ENCODE data around the gene SULT1E1.

Gene SULT1E1

GRCh38 chr4:69822198-69822597, 37.7 kb downstream of the SULT1E1 start:
- Histone ChIP-seq H2AFZ (ENCODE audit: low read depth, low read length, severe bottlenecking) (no peak overlapping the region), H3K9ac (ENCODE audit: low read length) (no peak overlapping the region), H3F3A (ENCODE audit: insufficient read depth) (no peaks in the 10 kb centered on the region), H3K79me2 (ENCODE audit: insufficient read depth, low read length) (no peaks in the 10 kb centered on the region), H4K20me1 (ENCODE audit: low read depth, low read length) (no peaks in the 10 kb centered on the region), H3K9me2 (replicated peaks; ENCODE audit: insufficient read depth, low read length) (no peaks in the 10 kb centered on the region), H3K9me3 (ENCODE audit: insufficient read depth, low read length) (no peaks in the 10 kb centered on the region), H3K4me3 (ENCODE audit: insufficient read depth, low read length, poor library complexity, severe bottlenecking) (no peak overlapping the region), H3K27me3 (ENCODE audit: low read length) (no peaks in the 10 kb centered on the region), H3K27ac (ENCODE audit: low read depth, low read length) (no peak overlapping the region), H3K4me2 (ENCODE audit: low read depth, low read length, poor library complexity, severe bottlenecking) (no peak overlapping the region), H3K36me3 (ENCODE audit: low read length) (no peaks in the 10 kb centered on the region)
- TF ChIP-seq CTCF (IDR thresholded peaks at IDR 0.05; ENCODE audit: insufficient read depth, low read length, poor library complexity, severe bottlenecking) (no peak), EZH2phosphoT487 (conservative IDR thresholded peaks at IDR 0.05; ENCODE audit: low read length) (no peak)

DNA sequence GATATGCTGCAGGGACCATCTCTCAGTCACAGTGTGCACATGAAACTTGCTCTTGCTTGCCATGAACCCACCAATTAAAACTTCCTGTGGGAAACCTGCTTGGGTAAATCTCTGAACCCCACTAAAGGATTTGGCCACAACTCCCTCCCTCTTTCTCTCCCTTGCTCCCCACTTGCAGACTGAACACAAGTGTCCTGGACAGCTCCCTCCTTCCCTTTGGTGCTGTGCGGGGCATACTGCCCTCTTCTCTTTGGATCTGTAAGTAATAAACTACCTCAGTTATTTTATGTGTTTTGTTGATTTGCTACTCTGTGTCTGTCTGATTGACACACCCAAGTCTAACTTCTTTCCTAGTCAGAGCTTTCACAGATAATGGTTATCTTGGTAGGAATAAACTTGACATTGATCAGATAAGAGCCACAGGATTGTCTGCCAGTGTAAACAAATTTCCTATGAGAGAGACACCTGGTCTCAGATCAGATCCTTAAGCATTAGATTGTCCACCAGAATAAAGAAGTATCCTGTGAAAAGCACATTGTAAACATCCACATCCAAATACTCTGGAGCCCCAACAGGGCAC, 41.8 kb downstream of the SULT1E1 start:
- Histone ChIP-seq H3K9ac (ENCODE audit: low read length) (no peak overlapping the region), H4K20me1 (ENCODE audit: low read depth, low read length) (no peaks in the 10 kb centered on the region)

DNA sequence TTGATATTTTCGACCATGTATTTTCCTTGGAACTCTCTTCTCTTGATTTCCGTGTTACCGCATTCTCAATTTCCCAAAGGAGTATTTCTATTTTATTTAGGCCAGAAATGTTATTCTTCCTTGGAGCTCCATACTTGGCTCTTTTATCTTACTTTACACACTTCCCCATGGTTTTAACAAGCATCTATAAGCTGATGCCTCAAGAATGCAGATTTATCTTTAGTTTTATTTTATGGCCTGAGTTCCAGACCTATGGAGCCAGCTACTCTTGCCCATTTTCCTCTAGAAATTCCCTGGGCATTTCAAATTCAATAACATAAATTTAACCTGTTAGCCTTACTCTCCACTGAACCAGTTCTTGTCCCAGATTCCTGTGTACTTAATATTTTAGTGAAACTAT, 43.7 kb downstream of the SULT1E1 start:
- H3K4me3 ChIP-seq (ENCODE audit: insufficient read depth, low read length, poor library complexity, severe bottlenecking), result no peak overlapping the region
- no peak for TF ChIP-seq EZH2phosphoT487 (conservative IDR thresholded peaks at IDR 0.05; ENCODE audit: low read length)
- no peak for TF ChIP-seq CTCF (IDR thresholded peaks at IDR 0.05; ENCODE audit: insufficient read depth, low read length, poor library complexity, severe bottlenecking)
- no peak overlapping the region for H3K27ac ChIP-seq (ENCODE audit: low read depth, low read length)
- H3K4me2 ChIP-seq (ENCODE audit: low read depth, low read length, poor library complexity, severe bottlenecking), result no peak overlapping the region
- no peaks in the 10 kb centered on the region for H3F3A ChIP-seq (ENCODE audit: insufficient read depth)
- H4K20me1 ChIP-seq (ENCODE audit: low read depth, low read length), result no peaks in the 10 kb centered on the region
- H2AFZ ChIP-seq (ENCODE audit: low read depth, low read length, severe bottlenecking), result no peak overlapping the region
- H3K36me3 ChIP-seq (ENCODE audit: low read length), result no peaks in the 10 kb centered on the region
- H3K9ac ChIP-seq (ENCODE audit: low read length), result no peak overlapping the region
- no peaks in the 10 kb centered on the region for H3K27me3 ChIP-seq (ENCODE audit: low read length)
- no peaks in the 10 kb centered on the region for H3K9me2 ChIP-seq (replicated peaks; ENCODE audit: insufficient read depth, low read length)
- no peaks in the 10 kb centered on the region for H3K79me2 ChIP-seq (ENCODE audit: insufficient read depth, low read length)
- H3K9me3 ChIP-seq (ENCODE audit: insufficient read depth, low read length), result no peaks in the 10 kb centered on the region

More for the DNA sequence above, 41.8 kb downstream of the SULT1E1 start:
- Histone ChIP-seq H3K36me3 (ENCODE audit: low read length) (no peaks in the 10 kb centered on the region), H3F3A (ENCODE audit: insufficient read depth) (no peaks in the 10 kb centered on the region), H3K27me3 (ENCODE audit: low read length) (no peaks in the 10 kb centered on the region), H2AFZ (ENCODE audit: low read depth, low read length, severe bottlenecking) (no peak overlapping the region), H3K27ac (ENCODE audit: low read depth, low read length) (no peak overlapping the region), H3K9me2 (replicated peaks; ENCODE audit: insufficient read depth, low read length) (no peaks in the 10 kb centered on the region), H3K4me2 (ENCODE audit: low read depth, low read length, poor library complexity, severe bottlenecking) (no peak overlapping the region), H3K9me3 (ENCODE audit: insufficient read depth, low read length) (no peaks in the 10 kb centered on the region), H3K79me2 (ENCODE audit: insufficient read depth, low read length) (no peaks in the 10 kb centered on the region), H3K4me3 (ENCODE audit: insufficient read depth, low read length, poor library complexity, severe bottlenecking) (no peak overlapping the region)
- no peak for TF ChIP-seq EZH2phosphoT487 (conservative IDR thresholded peaks at IDR 0.05; ENCODE audit: low read length)
- no peak for TF ChIP-seq CTCF (IDR thresholded peaks at IDR 0.05; ENCODE audit: insufficient read depth, low read length, poor library complexity, severe bottlenecking)
